ENCODE results near the gene PEX3. TPM values are rescaled to one million over a fixed set of nuclear protein-coding genes. Genes with fewer than 3 reads are reported as not detected.
"Not testable (repeated sequence)": the region's sequence is repeated elsewhere in the genome, so short reads cannot be mapped to it uniquely, and the experiment has no call there.

Gene PEX3
- total RNA-seq, 1 donor from 2014 or later = 16.9 TPM

DNA sequence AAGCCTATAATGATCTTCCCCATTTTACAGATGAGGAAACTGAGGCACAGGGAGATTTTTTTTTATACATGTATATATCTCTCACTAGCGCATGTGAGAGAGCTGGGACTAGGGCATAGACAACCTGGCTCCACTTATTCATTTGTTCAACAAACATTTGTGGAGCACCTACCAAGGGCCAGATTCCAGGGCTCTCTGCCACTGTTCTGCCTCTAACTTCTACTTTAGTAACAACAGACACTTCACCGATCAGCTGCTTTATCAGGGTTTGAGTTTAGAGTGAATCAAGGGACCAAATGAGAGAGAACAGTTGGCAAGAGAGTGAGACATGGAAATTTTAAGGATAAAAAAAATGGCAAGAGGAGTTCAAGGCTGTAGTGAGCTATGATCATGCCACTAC, 7.5 kb upstream of the PEX3 start:
- intact Hi-C loops (cut with micrococcal nuclease) = no loop called here

DNA sequence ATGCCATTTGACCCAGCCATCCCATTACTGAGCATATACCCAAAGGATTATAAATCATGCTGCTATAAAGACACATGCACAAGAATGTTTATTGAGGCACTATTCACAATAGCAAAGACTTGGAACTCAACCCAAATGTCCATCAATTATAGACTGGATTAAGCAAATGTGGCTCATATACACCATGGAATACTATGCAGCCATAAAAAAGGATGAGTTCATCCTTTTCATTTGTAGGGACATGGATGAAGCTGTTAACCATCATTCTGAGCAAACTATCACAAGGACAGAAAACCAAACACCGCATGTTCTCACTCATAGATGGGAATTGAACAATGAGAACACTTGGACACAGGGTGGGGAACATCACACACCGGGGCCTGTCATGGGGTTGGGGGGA, 2.7 kb upstream of the PEX3 start:
- intact Hi-C loops (cut with micrococcal nuclease) = not testable (repeated sequence)

GRCh38 chr6:143449082-143449713, 1.4 kb upstream of the PEX3 start:
- intact Hi-C loops (cut with micrococcal nuclease) = no loop called here

- intact Hi-C loops (cut with micrococcal nuclease) = loop anchor here (1.0 to 5.0 kb wide), 11 partner anchors 9 to 1303 kb away; partner anchors contain the start of genes AIG1, FUCA2, LTV1 and NMBR
These were observed 722 bp upstream of the PEX3 start for GRCh38 chr6:143449714-143450452.

- intact Hi-C loops (cut with micrococcal nuclease) = loop anchor here (2.0 to 5.0 kb wide), 3 partner anchors 85 to 701 kb away; partner anchors contain the start of gene STX11
These were observed 926 bp downstream of the PEX3 start for GRCh38 chr6:143451531-143451930.

DNA sequence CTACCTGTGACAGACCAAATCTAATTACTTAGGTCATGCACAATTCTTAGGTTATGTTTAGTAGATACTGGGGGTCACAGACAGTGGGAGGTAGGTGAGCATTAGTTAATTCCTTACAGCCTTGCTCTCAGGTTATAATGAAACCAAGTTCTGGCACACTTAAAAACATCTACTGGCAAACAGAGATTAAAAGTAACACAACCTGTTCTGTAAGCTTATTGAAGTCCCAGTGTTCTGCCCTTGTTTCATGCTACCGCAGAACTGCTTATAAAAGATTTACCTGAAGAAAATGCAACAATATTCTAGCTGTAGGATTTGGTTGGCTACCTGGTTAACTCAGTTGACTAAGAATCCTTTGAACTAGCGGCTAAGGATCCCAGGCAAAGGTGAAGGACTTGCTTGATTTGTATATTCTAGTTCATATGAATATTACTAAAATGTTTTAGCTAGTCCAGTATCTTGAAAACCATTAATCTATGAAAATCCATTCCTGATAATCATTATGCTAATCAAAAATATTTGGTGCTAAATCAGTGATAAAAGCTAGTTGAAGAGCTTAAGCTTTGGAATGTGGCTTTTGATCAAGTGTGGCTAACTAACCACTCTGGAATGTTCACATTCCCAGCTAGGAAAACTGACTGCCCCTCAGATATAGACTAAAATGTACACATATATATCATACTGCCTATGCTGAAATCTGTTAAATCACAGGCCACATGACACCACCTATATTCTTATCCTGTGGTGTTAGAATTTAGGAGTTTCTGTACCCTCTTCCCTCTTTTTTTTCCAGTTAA, 7.2 kb downstream of the PEX3 start:
- intact Hi-C loops (cut with micrococcal nuclease) = no loop called here

GRCh38 chr6:143465546-143465945, 14.9 kb downstream of the PEX3 start:
- intact Hi-C loops (cut with micrococcal nuclease) = no loop called here

DNA sequence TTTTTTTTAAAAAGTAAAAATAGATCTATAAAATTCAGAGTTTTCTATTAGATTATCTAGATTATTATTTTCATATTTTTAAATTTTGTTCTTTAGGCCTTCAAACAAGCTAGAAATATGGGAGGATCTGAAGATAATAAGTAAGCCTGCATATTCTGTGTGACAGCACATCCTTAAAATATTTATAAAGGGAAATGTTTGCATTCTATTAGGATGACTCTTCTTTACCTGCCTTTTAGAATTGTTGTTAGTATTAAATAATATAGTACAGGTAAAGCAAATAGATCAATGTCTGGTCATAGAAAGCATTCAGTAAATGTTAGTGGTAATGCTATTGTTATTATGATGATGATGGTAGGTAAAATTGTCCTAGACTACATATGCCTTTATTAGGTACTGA, 17.4 kb downstream of the PEX3 start:
- intact Hi-C loops (cut with micrococcal nuclease) = no loop called here

GRCh38 chr6:143468823-143469222, 18.2 kb downstream of the PEX3 start:
- intact Hi-C loops (cut with micrococcal nuclease) = not testable (repeated sequence)

GRCh38 chr6:143471822-143472221, 21.2 kb downstream of the PEX3 start:
- intact Hi-C loops (cut with micrococcal nuclease) = no loop called here

- intact Hi-C loops (cut with micrococcal nuclease) = no loop called here
These were observed 25.9 kb downstream of the PEX3 start for GRCh38 chr6:143476545-143476944.

- intact Hi-C loops (cut with micrococcal nuclease) = no loop called here
These were observed 28.0 kb downstream of the PEX3 start for GRCh38 chr6:143478479-143479062.

DNA sequence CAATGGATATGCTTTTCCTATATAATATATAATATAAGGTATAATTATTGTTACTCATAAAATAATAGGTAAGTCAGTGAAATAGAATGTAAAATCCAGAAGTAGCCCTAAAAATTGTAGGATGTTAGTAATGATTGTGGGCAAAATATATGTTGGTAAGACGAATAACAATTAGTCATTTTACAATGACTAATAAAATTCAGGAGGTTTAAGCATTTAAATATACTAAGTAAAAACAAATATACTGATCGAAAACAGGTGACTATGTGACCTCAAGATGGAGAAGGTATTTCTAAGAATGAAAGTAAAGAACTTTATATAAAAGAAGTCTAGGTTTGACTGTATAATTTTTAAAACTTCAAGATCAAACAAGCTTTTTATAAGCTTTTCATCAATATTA, 32.0 kb downstream of the PEX3 start:
- intact Hi-C loops (cut with micrococcal nuclease) = no loop called here

DNA sequence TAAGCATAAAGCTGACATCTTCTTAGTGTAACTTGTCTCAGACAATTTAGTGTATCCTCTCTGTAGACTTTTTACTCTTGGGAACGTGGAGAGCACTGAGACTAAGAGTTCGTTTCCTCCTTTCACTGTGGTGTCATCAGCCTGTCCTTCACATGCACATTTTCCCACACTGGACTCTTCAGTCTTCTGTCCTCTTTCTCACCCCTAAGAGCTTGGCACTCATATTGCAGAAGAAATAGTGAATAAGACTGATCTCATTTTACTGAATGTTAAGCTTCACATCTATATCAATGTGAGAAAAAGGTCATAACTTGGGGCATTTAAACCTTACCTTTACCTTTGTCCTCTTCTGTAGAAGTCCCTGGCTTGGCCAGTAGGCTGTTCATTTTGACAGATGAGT, 35.4 kb downstream of the PEX3 start:
- intact Hi-C loops (cut with micrococcal nuclease) = no loop called here

DNA sequence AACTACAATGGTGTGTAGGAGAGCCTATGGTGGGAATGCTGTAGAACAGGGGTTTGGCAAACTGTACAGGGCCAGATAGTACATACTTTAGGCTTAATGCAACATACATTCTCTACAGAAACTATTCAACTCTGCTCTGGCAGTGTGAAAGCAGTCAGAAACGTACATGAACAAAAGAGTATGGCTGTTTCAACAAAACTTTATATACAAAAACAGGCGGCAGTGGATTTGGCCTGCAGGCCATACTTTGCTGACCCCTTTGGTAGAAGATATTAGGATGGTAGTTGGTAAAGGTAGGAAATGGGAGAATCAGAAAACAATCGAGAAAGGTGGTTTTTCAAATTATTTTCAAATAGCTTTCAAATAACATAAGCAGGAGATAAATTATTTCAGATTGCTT, 36.1 kb downstream of the PEX3 start:
- intact Hi-C loops (cut with micrococcal nuclease) = no loop called here

DNA sequence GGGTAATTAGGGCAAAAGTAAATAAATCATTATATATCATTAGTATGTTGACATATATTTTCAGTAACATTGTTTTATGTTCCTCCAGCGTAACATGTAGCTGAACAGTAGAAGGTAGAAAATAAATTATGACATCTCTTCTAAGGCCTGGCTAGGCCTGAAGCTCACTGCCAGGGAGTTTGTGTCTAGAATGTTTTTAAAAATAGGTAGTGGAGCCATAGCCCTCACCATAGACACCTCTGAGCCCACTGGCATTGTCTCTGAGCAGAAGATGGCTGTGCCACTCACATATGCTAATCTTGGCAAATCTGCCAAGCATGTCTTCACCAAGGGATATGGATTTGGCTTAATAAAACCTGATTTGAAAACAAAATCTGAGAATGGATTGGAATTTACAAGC, 39.6 kb downstream of the PEX3 start:
- intact Hi-C loops (cut with micrococcal nuclease) = no loop called here

GRCh38 chr6:143490775-143491174, 40.2 kb downstream of the PEX3 start:
- intact Hi-C loops (cut with micrococcal nuclease) = no loop called here

- intact Hi-C loops (cut with micrococcal nuclease) = no loop called here
These were observed 46.4 kb downstream of the PEX3 start for GRCh38 chr6:143496974-143497373.

DNA sequence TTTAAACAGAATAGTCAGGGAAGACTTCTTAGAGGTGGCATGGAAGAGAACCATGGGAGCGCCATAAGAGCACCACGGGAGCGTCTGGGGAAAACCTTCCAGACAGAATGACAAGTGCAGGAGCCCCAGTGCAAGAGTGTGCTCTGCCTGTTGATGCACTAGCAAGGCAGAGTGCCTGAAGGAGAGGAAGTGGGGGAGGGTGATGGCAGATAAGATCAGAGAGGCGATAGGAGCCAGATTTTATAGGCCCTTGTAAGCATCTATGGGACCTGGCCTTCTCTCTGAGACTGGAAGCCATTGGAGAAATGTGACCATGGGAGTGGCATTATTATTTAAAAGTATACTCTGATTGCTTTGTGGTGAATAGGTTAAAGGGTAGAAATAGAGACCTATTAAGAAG, 47.8 kb downstream of the PEX3 start:
- intact Hi-C loops (cut with micrococcal nuclease) = no loop called here

DNA sequence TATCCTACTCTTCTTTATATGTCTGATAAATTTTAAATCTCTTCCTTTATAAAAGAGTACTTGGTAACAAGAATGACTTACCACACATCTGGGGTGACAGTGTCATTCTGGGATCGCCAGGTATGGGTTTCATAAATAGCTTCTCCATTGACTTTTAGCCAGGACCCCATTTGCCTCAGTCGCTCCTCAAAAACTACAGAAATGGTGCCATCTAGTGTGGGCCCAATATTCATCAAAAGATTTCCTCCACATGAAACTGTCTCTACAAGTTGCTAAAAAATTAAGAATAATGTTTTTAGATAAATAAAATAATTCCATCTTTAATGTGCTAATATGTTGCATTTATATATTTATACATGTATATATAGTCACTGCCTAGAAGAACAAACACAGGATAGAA, 51.2 kb downstream of the PEX3 start:
- intact Hi-C loops (cut with micrococcal nuclease) = no loop called here

DNA sequence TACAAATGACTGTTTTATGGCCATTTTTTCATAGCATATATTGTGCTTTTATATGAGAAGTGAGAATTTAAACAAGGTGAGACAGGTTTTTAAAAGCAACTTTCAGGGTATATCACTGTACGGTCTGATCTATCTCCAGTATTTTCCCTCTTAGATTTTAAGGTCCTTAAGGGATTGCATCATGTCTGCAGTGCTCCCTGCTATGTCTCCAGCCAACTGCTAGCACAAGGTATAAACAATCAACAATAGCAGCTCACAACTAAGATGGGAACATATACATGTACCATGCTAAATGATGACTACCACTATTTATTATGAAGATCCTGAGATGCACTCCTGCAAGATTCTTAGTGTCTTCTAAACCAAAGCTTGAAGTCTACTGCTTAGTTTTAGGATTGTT, 53.8 kb downstream of the PEX3 start:
- intact Hi-C loops (cut with micrococcal nuclease) = no loop called here

DNA sequence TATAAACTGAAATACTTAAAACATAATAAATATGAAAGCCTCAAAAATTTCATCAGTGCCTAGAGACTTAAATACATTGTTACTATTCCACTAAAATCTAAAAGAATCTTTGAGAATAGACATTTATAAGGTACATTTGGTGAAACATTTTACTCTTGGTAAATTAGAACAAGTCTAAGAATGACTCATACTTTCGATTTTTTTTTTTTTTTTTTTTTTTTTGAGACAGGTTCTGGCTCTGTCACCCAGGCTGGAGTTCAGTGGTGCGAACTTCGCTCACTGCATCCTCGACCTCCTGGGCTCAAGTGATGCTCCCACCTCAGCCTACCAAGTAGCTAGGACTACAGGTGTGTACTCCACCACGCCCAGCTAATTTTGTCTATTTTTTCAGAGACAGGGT, 54.5 kb downstream of the PEX3 start:
- intact Hi-C loops (cut with micrococcal nuclease) = no loop called here
